Measurements from ENCODE around the gene HSP90AB1. TPM values are rescaled to one million over a fixed set of nuclear protein-coding genes. Genes with fewer than 3 reads are reported as not detected.

The HSP90AB1 gene
- total and polyA plus RNA-seq, 9 of the 15 experiments (the other 6 are each of a cell fraction or from before 2014, with no cell fraction given) = 1,780 to 3,358 (median 2,262) TPM

DNA sequence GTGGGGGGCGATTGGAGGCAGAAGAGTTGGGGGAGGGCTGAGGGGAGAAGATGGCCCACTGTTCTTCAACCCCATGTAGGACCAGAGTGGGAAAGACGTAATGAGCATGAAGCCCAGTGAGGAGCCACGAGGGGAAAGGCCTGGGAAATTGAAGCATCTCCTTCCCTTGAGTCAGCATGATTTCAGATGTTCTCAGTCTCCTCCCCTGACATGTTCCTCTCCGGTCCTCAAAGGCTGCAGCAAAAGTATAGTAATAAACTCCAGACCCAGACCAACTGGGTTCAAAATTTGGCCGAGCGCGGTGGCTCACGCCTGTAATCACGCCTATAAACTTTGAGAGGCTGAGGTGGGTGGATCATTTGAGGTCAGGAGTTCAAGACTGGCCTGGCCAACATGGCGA, 20.4 kb downstream of the HSP90AB1 start:
- no peaks in the 10 kb centered on the region for H3K9me1 ChIP-seq (ENCODE audit: control insufficient read depth, insufficient read depth, low read length)
- no peak overlapping the region for H3K4me2 ChIP-seq (ENCODE audit: insufficient read depth, low read length)
- ChIA-PET CTCF (ENCODE audit: low intra/inter-chr PET ratio) (interaction anchor here (0.7 to 4.6 kb wide), 4 partner anchors 31 to 189 kb away, joined by 3 to 61 read pairs (median 4); no protein-coding TSS in a partner anchor), POLR2A (interaction anchor here (0.6 to 8.2 kb wide), 5 partner anchors 11 to 194 kb away, joined by 3 to 69 read pairs (median 4); partner anchors contain the start of gene HSP90AB1)
- H3K4me3 ChIP-seq = no peak overlapping the region
- H3K27ac ChIP-seq (ENCODE audit: extremely low read depth, low read depth, low read length) = no peak overlapping the region
- peaks cover 19 to 35% of the 10 kb centered on the region in 2 experiments; a peak in 4 of 5 replicates for H3K4me1 ChIP-seq (replicated peaks in 1 of 2; ENCODE audit: control insufficient read depth in 2 of 2, insufficient read depth in 2 of 2, low read length in 2 of 2)
- intact Hi-C loops (cut with micrococcal nuclease) (loop anchor here (5.0 kb wide), 1 partner anchor 170 kb away; no protein-coding TSS in a partner anchor), in situ Hi-C loops (cut with MboI) (loop anchor here (5.0 kb wide), 1 partner anchor 75 kb away; the partner anchor contains the start of gene SPATS1)
- no peak for ATAC-seq
- no peak overlapping the region for H3K9ac ChIP-seq (ENCODE audit: insufficient read depth in 1 of 2, low read depth in 2 of 2, low read length in 2 of 2)
- H3K79me2 ChIP-seq (ENCODE audit: control insufficient read depth, insufficient read depth, low read length) = peaks cover 17% of the 10 kb centered on the region
- peaks cover 3% of the 10 kb centered on the region; the same call in 1 of the 2 replicates for H4K20me1 ChIP-seq (replicated peaks; ENCODE audit: control insufficient read depth, insufficient read depth, low read length)
- DNase-seq (ENCODE audit: extremely low read depth in 1 of 4, low spot score in 3 of 4) = no peak
- 0 out of 2 replicates have a peak, but pooled peaks have one; percentile 14 for TF ChIP-seq ZNF316 (IDR thresholded peaks at IDR 0.05)
- TF ChIP-seq SLC30A9 (CRISPR knock-in tag; IDR thresholded peaks at IDR 0.05) = no peak
- no peak for TF ChIP-seq DPF2 (IDR thresholded peaks at IDR 0.05)
- peaks cover 7% of the 10 kb centered on the region; the same call in 1 of the 3 replicates for H3K36me3 ChIP-seq (ENCODE audit: control insufficient read depth, insufficient read depth, low read length)
- no peak for FAIRE-seq
- no peaks in the 10 kb centered on the region for H3K9me3 ChIP-seq (replicated peaks; ENCODE audit: control insufficient read depth, insufficient read depth, low read depth, low read length)
- 0 out of 2 replicates have a peak overlapping the region, but pooled peaks have one; percentile 16 for H2AFZ ChIP-seq (ENCODE audit: low read depth, low read length)
- WGBS (ENCODE audit: insufficient coverage, low coverage, missing lambda C conversion rate) = 29% methylated on average over 10 of the region's 10 CpGs
- no TSS peak for BruUV-seq (replicated peaks)
- peaks cover 29% of the 10 kb centered on the region in 2 experiments for H3K27me3 ChIP-seq (ENCODE audit: control insufficient read depth in 2 of 2, insufficient read depth in 2 of 2, low read length in 2 of 2)

DNA sequence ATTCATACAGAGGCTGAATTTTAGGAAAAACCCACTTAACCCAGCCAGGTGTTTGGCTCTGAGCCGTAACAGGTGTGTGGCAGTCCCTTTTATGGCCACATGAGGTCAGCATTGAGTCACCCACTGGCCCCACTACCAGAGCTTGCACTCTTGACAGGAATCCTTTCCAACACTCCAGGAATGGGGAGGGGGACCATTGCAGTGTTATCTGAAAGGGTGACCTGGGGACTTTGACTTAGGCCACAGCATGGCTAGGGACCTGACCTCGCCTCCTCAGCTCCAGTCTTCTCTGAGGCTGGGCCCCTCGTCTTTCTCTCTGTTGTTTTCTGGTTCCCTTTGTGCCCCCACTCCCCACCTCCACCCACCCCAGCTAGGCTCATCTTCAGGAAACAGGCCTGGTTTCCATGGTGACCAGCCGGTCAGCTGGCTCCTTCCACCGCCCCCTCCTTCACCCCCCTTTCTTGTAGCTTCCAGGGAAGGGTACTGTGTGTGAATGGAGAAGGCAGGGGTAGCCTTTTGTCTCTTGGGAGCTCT, 21.3 kb downstream of the HSP90AB1 start:
- WGBS (ENCODE audit: insufficient coverage, low coverage, missing lambda C conversion rate) = 1% methylated on average over 5 of the region's 5 CpGs
- CTCF ChIA-PET (ENCODE audit: low intra/inter-chr PET ratio) = interaction anchor here (0.7 to 4.6 kb wide), 5 partner anchors 30 to 188 kb away, joined by 3 to 61 read pairs (median 5); no protein-coding TSS in a partner anchor
- Histone ChIP-seq H3K4me3 (no peak overlapping the region), H3K9me1 (ENCODE audit: control insufficient read depth, insufficient read depth, low read length) (no peaks in the 10 kb centered on the region), H3K36me3 (ENCODE audit: control insufficient read depth, insufficient read depth, low read length) (no peaks in the 10 kb centered on the region), H3K79me2 (ENCODE audit: control insufficient read depth, insufficient read depth, low read length) (peaks cover 17% of the 10 kb centered on the region), H3K9me3 (replicated peaks; ENCODE audit: control insufficient read depth, insufficient read depth, low read depth, low read length) (no peaks in the 10 kb centered on the region), H3K4me1 (replicated peaks in 1 of 2; ENCODE audit: control insufficient read depth in 2 of 2, insufficient read depth in 2 of 2, low read length in 2 of 2) (peaks cover 15 to 34% of the 10 kb centered on the region in 2 experiments; a peak in 4 of 5 replicates), H4K20me1 (replicated peaks; ENCODE audit: control insufficient read depth, insufficient read depth, low read length) (peaks cover 3% of the 10 kb centered on the region; the same call in 1 of the 2 replicates), H3K27ac (ENCODE audit: extremely low read depth, low read depth, low read length) (no peak overlapping the region), H2AFZ (ENCODE audit: low read depth, low read length) (no peak overlapping the region), H3K9ac (ENCODE audit: insufficient read depth in 1 of 2, low read depth in 2 of 2, low read length in 2 of 2) (no peak overlapping the region), H3K4me2 (ENCODE audit: insufficient read depth, low read length) (no peak overlapping the region), H3K27me3 (ENCODE audit: control insufficient read depth in 2 of 2, insufficient read depth in 2 of 2, low read length in 2 of 2) (peaks cover 33 to 38% of the 10 kb centered on the region in 2 experiments)
- FAIRE-seq (peak; percentile 92), DNase-seq (ENCODE audit: extremely low read depth in 1 of 4, low spot score in 3 of 4) (peak; percentile 76 to 79 (median 78)), ATAC-seq (peak; percentile 56)
- POLR2A ChIA-PET = interaction anchor here (0.6 to 8.2 kb wide), 16 partner anchors 12 to 639 kb away, joined by 3 to 69 read pairs (median 4); partner anchors contain the start of genes AARS2 and HSP90AB1
- in situ Hi-C loops (cut with MboI) (loop anchor here (5.0 kb wide), 1 partner anchor 74 kb away; the partner anchor contains the start of gene SPATS1), intact Hi-C loops (cut with micrococcal nuclease) (loop anchor here (1.0 to 5.0 kb wide), 4 partner anchors 36 to 189 kb away; no protein-coding TSS in a partner anchor)
- BruUV-seq (replicated peaks) = no TSS peak
- TF ChIP-seq HDAC3 (IDR thresholded peaks at IDR 0.05; ENCODE audit: borderline replicate concordance, partially characterized antibody) = no peak
- TF ChIP-seq RBBP5 (IDR thresholded peaks at IDR 0.05; ENCODE audit: borderline replicate concordance, insufficient read depth, low read length, poor library complexity, severe bottlenecking) = no peak
- TF ChIP-seq, protein P1, sequence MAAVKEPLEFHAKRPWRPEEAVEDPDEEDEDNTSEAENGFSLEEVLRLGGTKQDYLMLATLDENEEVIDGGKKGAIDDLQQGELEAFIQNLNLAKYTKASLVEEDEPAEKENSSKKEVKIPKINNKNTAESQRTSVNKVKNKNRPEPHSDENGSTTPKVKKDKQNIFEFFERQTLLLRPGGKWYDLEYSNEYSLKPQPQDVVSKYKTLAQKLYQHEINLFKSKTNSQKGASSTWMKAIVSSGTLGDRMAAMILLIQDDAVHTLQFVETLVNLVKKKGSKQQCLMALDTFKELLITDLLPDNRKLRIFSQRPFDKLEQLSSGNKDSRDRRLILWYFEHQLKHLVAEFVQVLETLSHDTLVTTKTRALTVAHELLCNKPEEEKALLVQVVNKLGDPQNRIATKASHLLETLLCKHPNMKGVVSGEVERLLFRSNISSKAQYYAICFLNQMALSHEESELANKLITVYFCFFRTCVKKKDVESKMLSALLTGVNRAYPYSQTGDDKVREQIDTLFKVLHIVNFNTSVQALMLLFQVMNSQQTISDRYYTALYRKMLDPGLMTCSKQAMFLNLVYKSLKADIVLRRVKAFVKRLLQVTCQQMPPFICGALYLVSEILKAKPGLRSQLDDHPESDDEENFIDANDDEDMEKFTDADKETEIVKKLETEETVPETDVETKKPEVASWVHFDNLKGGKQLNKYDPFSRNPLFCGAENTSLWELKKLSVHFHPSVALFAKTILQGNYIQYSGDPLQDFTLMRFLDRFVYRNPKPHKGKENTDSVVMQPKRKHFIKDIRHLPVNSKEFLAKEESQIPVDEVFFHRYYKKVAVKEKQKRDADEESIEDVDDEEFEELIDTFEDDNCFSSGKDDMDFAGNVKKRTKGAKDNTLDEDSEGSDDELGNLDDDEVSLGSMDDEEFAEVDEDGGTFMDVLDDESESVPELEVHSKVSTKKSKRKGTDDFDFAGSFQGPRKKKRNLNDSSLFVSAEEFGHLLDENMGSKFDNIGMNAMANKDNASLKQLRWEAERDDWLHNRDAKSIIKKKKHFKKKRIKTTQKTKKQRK (IDR thresholded peaks at IDR 0.05; ENCODE audit: borderline replicate concordance, low read depth, low read length) = no peak
- TF ChIP-seq HOXB6 (CRISPR knock-in tag; IDR thresholded peaks at IDR 0.05; ENCODE audit: borderline replicate concordance) = no peak

Measured in K562 (cell line).